Measurements from ENCODE around the gene THAP8.
"Not testable (repeated sequence)": the region's sequence is repeated elsewhere in the genome, so short reads cannot be mapped to it uniquely, and the experiment has no call there.

THAP8 gene

DNA sequence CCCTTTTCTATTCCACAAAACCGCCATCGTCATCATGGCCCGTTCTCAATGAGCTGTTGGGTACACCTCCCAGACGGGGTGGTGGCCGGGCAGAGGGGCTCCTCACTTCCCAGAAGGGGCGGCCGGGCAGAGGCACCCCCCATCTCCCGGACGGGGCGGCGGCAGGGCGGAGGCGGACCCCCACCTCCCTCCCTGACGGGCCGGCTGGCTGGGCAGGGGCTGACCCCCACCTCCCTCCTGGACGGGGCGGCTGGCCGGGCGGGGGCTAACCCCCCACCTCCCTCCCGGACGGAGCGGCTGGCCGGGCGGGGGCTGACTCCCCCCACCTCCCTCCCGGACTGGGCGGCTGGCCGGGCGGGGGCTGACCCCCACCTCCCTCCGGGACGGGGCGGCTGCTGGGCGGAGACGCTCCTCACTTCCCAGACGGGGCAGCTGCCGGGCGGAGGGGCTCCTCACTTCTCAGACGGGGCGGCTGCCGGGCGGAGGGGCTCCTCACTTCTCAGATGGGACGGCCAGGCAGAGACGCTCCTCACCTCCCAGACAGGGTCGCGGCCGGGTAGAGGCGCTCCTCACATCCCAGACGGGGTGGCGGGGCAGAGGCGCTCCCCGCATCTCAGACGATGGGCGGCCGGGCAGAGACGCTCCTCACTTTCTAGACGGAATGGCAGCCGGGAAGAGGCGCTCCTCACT lies 14.9 kb upstream of the THAP8 start:
- DNase-seq (ENCODE audit: low spot score): not testable (repeated sequence)

DNA sequence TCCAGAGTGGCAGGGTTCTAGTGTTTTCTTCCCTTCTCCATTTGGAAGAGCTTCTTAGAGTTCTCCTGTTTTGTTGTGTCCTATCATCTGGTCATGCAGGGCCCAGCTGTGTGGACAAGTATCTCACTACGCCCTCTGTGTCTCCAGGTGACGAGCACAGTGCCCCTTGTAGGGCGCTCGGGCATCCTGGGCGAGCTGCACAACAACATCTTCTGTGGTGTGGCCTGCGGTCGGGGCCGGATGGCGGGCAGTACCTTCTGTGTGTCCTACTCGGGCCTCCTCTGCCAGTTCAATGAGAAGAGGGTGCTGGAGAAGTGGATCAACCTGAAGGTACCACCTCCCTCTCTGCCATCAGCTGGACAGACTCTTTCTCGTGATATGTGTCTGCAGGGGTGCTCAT lies 13.6 kb upstream of the THAP8 start:
- no peak for DNase-seq (ENCODE audit: low spot score)

DNA sequence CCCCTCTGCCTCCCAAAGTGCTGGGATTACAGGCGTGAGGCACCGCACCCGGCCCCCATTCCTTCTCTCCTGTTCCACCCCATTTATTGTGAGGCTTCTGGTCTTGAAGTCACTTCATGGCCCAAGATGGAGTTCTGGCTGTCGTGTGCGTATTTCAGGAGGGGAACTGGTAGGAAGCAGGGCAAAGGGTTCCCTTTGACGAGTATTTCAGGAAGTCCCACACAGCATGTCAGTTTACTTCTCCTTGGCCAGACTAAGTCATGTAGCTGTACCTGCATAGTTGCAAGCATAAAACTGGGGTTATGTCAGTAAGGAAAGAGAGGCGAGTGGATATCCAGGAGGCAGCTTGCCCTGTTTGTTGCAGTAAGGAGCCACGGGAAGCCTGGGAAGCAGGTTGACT lies 10.7 kb upstream of the THAP8 start:
- DNase-seq (ENCODE audit: low spot score): no peak

GRCh38 chr19:36061367-36061766 lies 7.3 kb upstream of the THAP8 start:
- no peak for DNase-seq (ENCODE audit: low spot score)

- DNase-seq (ENCODE audit: low spot score): no peak
Measured at GRCh38 chr19:36060430-36060829, 6.3 kb upstream of the THAP8 start.

- no peak for DNase-seq (ENCODE audit: low spot score)
Measured at GRCh38 chr19:36059180-36059910, 5.3 kb upstream of the THAP8 start.

GRCh38 chr19:36058481-36059179 lies 4.5 kb upstream of the THAP8 start:
- DNase-seq (ENCODE audit: low spot score): no peak

- DNase-seq (ENCODE audit: low spot score): peak; percentile 97
Measured at GRCh38 chr19:36054733-36055686, 925 bp upstream of the THAP8 start, which contains the start of gene WDR62. TSS of gene WDR62 (plus strand) at chr19:36054897. CDS start at chr19:36054972, 75 bp downstream.

DNA sequence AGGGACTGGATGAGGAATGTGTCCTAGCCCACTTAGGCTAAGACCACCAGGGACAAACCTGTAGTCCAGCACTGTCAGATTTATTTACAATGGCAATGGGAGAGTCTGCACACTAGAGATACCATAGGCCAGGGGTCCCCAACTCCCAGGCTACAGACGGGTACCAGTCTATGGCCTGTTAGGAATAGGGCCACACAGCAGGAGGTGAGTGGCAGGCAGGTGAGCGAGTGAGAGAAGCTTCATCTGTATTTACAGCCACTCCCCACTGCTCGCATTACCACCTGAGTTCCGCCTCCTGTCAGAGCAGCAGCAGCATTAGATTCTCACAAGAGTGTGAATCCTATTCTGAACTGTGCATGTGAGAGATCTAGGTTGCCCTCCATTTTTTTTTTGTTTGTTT lies 2.4 kb downstream of the THAP8 start:
- DNase-seq (ENCODE audit: low spot score): no peak

DNA sequence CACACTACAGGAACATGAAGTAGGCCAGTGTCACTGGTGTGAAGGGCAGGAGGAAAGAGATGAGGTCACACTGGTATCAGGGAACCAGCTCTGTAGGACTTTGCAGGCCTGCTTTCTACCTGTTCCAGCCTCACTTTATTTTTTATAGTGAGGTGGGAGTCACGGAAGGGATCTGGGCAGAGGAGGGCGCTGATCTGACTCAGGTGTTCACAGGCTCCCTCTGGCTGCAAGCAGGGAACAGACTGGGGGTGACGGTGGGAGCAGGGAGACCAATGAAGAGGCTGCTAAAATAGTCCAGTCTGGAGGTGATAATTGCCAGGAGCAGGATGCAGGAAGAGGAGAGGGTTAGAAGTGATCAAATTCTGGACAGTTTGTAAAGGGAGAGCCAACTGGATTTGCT lies 2.8 kb downstream of the THAP8 start:
- no peak for DNase-seq (ENCODE audit: low spot score)

- no peak for DNase-seq (ENCODE audit: low spot score)
Measured at GRCh38 chr19:36049080-36049698, 4.9 kb downstream of the THAP8 start.

DNA sequence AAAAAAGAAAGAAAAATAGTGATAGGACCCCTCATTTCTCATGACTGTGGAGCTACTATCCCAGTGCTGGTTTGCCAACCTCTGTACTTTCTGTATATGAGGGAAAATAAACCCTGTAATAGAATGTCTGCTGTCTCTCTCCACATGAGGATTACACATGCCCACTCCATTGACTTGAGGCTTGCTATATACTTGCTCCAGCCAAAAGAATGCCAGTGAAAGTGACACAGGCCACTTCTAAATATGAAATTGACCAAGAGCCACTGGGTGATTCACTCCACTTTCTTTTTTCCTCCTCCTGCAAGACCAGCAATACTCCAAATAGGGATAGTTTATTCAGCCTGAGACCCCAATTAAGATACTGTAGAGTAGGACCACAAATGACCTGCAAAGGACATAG lies 6.2 kb downstream of the THAP8 start:
- DNase-seq (ENCODE audit: low spot score): no peak

DNA sequence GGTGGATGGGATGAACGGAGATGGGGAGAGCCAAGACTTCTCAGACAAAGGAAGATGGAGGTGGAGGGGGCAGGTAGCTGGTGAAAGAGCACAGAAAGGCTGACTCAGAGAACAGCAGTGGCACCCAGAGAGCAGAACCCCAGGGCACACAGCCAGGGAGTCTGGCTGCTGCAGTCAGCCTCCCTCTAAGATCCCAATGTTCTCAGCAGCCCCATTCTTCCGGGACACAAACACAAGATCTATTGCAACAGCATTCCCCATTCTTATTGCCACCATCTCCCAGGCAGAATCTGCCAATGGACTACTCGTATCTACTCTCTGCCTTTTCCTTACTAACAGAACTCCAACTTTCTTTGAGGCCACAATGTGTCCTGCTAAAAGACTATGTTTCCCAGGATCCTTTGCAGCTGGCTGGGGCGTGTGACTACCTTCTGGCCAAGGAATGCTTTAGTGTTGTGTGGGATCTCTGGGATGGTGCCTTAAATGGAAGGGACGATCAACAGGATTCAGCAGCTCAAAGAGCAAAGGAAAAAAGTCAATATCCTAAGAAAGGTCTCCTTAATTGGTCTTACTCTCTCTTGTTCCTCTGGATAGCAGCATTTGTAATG lies 7.5 kb downstream of the THAP8 start:
- no peak for DNase-seq (ENCODE audit: low spot score)

DNA sequence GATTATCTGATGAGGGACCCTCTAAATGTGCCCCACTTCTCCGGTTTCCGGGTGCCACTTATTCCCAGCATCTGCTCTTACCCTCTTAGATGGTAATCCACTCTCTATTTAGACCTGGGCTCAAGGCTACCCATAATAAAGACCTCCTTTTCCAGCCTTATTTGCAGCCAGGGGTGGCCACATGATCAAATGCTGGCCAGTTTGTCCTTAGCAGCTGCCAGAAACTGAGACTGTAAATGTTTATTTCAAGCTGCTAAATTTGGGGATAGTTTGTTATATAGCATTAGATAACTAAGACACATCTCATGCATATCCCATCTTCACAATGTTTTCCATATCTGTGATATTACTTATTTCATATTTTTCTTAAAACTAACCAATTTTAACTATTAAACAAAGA lies 10.1 kb downstream of the THAP8 start:
- no peak for DNase-seq (ENCODE audit: low spot score)

- DNase-seq (ENCODE audit: low spot score): no peak
Measured at GRCh38 chr19:36041831-36042230, 12.3 kb downstream of the THAP8 start.

DNA sequence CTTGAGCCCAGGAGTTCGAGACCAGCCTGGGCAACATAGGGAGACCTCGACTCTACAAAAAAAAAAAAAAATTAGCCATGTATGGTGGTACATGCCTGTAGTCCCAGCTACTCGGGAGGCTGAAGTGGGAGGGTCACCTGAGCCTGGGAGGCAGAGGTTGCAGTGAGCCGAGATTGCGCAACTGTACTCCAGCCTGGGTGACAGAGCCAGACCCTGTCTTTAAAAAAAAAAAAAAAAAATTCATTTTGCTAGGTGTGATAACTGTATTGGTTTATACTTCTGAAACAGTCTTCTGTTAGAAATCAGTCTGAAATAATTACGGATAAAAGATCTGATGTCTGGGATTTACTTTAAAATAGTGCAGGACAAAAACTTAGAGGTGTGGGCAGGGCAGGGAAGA lies 13.0 kb downstream of the THAP8 start:
- DNase-seq (ENCODE audit: low spot score): not testable (repeated sequence)

- no peak for DNase-seq (ENCODE audit: low spot score)
Measured at GRCh38 chr19:36040495-36040894, 13.6 kb downstream of the THAP8 start.

- DNase-seq (ENCODE audit: low spot score): peak; percentile 88
Measured at GRCh38 chr19:36032251-36033104, 21.6 kb downstream of the THAP8 start, which contains the start of gene CLIP3. TSS of gene CLIP3 (minus strand) at chr19:36032873. CDS start at chr19:36032357, 516 bp downstream.

GRCh38 chr19:36031308-36031707 lies 22.8 kb downstream of the THAP8 start:
- no peak for DNase-seq (ENCODE audit: low spot score)

Data from left forelimb (tissue), 1 donor.